ENCODE data around the gene M1AP.

Gene M1AP

DNA sequence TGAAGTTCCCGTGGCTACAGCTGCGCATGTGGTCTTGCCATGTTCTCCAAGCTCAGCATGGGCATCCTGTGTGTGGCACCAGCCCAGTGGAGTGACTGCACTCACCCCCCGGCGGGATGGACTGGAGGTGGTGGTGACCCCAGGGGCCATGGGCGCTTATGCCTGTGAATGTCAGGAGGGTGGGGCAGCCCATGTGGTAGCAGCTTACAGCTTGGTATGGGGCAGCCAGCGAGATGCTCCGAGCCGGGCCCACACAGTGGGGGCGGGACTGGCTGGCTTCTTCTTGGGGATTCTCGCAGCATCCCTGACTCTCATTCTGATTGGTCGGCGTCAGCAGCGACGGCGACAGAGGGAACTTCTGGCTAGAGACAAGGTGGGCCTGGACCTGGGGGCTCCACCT is 31.5 kb upstream of the M1AP start:
- in situ Hi-C loops (cut with MboI; ENCODE audit: low sequenced_read_pairs, unreplicated experiment), result loop anchor here (25.0 kb wide), 1 partner anchor 358 kb away; no protein-coding TSS in a partner anchor
- DNase-seq (ENCODE audit: low spot score), result no peak
- TF ChIP-seq, protein P1, sequence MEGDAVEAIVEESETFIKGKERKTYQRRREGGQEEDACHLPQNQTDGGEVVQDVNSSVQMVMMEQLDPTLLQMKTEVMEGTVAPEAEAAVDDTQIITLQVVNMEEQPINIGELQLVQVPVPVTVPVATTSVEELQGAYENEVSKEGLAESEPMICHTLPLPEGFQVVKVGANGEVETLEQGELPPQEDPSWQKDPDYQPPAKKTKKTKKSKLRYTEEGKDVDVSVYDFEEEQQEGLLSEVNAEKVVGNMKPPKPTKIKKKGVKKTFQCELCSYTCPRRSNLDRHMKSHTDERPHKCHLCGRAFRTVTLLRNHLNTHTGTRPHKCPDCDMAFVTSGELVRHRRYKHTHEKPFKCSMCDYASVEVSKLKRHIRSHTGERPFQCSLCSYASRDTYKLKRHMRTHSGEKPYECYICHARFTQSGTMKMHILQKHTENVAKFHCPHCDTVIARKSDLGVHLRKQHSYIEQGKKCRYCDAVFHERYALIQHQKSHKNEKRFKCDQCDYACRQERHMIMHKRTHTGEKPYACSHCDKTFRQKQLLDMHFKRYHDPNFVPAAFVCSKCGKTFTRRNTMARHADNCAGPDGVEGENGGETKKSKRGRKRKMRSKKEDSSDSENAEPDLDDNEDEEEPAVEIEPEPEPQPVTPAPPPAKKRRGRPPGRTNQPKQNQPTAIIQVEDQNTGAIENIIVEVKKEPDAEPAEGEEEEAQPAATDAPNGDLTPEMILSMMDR (IDR thresholded peaks at IDR 0.05; ENCODE audit: borderline replicate concordance, control extremely low read depth, extremely low read depth, insufficient read depth, missing control alignments), result no peak

DNA sequence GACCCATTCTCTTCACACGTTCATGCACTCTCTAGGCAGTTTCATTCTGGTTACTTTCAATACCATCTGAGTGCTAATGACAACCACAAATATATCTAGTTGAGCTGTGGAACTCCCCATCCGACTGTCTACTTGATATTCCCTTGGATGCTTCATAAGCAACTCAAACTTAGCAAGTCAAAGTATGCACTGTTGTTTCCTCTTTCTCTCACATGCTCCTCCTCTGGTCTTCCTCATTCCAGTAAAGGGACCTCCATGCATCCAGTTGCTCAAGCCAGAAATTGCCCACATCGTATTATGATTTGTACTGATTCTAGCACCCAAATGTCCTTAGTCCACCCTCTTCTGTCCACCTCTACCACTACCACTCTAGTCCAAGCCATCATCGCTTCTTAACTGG is 28.2 kb upstream of the M1AP start:
- TF ChIP-seq, protein P1 (IDR thresholded peaks at IDR 0.05; ENCODE audit: borderline replicate concordance, control extremely low read depth, extremely low read depth, insufficient read depth, missing control alignments), result no peak
- DNase-seq (ENCODE audit: low spot score), result no peak
- in situ Hi-C loops (cut with MboI; ENCODE audit: low sequenced_read_pairs, unreplicated experiment), result loop anchor here (25.0 kb wide), 1 partner anchor 361 kb away; no protein-coding TSS in a partner anchor

DNA sequence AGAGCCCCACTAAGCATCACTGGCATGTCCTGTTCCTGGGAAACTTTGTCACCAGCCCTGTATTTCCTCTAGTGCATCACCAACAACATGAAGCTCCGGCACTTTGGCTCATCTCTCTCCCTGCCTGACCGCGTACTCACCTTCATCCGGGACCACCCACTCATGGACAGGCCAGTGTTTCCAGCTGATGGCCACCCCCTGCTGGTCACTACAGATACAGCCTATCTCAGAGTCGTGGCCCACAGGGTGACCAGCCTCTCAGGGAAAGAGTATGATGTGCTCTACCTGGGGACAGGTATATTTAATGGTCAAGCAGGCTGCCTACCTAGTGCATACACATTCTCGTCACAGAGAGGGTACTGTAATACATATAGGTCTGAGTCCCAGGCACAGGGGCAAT is 27.0 kb upstream of the M1AP start:
- in situ Hi-C loops (cut with MboI; ENCODE audit: low sequenced_read_pairs, unreplicated experiment), result loop anchor here (25.0 kb wide), 1 partner anchor 362 kb away; no protein-coding TSS in a partner anchor
- no peak for DNase-seq (ENCODE audit: low spot score)
- TF ChIP-seq, protein P1 (IDR thresholded peaks at IDR 0.05; ENCODE audit: borderline replicate concordance, control extremely low read depth, extremely low read depth, insufficient read depth, missing control alignments), result no peak

DNA sequence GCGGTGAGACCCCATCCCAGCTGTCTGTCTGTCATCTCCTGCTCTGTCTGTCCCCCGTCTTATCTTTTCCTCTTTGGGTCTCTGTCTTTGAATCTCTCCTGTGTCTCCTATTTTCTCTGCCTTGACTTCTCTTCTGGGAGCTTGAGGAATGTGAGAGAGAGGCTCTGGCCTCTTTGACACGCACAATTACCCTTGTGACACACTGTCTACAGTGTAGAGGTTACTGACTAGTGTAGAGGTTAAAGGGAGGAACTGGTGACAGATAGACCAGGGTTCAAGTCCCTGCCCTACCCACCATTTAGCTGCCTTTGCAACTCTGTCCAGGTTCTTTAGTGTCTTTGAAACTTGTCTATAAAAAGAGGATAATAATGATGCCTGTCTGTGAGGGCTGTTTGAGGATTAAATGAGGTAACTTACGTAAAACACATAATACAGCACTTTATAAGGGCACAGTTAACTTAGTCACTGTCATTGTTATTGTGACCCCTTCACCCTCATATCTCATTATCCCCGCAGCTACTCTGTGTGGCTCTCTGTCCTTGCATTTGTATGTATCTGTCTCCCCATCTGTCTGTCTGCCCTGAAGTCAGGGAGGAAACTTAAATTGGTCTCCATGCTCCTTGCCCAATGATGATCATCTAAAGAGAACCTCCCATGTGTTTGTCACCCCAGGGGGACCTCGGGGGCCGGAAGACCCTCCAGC is 25.8 kb upstream of the M1AP start:
- TF ChIP-seq, protein P1 (IDR thresholded peaks at IDR 0.05; ENCODE audit: borderline replicate concordance, control extremely low read depth, extremely low read depth, insufficient read depth, missing control alignments), result no peak
- no peak for DNase-seq (ENCODE audit: low spot score)
- in situ Hi-C loops (cut with MboI; ENCODE audit: low sequenced_read_pairs, unreplicated experiment), result no loop called here

DNA sequence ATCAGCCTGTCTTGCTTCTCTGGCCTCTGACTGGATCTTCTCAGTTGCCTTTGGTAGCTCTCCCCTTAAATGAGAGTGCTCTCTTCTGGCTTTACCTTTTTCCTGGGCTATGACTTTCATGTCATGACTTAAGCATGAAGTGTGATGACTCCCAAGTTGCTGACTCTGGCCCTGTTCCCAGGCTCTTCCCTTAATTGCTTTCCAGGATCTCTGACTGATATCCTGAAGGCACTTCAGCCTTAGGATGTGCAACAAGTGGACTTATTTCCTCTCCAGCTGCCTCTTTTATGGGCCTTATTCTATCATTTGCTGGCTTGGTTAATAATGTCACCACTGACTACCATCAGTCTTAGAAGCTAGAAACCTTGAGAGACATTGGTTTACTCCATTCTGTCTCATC is 23.3 kb upstream of the M1AP start:
- DNase-seq (ENCODE audit: low spot score), result no peak
- TF ChIP-seq, protein P1 (IDR thresholded peaks at IDR 0.05; ENCODE audit: borderline replicate concordance, control extremely low read depth, extremely low read depth, insufficient read depth, missing control alignments), result no peak
- in situ Hi-C loops (cut with MboI; ENCODE audit: low sequenced_read_pairs, unreplicated experiment), result no loop called here

DNA sequence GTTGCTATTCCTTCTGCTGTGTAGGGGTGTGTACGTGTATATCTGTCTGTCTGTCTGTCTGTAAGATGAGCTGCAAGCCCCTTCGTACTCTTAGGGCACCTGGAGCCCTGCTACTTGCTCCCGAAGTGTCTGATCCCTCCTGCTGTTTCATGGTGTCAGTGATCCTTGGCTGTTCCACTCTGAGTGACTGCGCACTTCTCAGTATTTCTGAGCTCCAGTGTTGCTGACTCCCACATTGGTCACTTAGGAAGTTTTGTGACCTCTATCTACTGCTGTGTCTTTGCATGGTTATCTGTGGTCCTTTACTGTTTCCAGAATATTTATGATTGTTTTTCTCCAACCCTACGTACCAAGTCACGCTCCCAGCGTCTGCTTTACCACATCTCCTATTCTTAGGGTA is 22.1 kb upstream of the M1AP start:
- DNase-seq (ENCODE audit: low spot score), result no peak
- in situ Hi-C loops (cut with MboI; ENCODE audit: low sequenced_read_pairs, unreplicated experiment), result no loop called here
- TF ChIP-seq, protein P1 (IDR thresholded peaks at IDR 0.05; ENCODE audit: borderline replicate concordance, control extremely low read depth, extremely low read depth, insufficient read depth, missing control alignments), result no peak
